Skin of body (tissue), 2 donors: ENCODE results near the gene WDR33. TPM values are rescaled to one million over a fixed set of nuclear protein-coding genes. Genes with fewer than 3 reads are reported as not detected.
A peak's percentile ranks its signal among the peaks of the same experiment; 100 is the strongest.
"Not testable (repeated sequence)": the region's sequence is repeated elsewhere in the genome, so short reads cannot be mapped to it uniquely, and the experiment has no call there.

Source experiments
- DNase-seq: peaks from one replicate; lab custom pipeline; 2025; lab: John Stamatoyannopoulos, UW
- total RNA-seq: library from RNA; depleted of rRNA; stranded (reverse); fragments of >200 nt; gene quantifications from one replicate; pipeline ENCODE4 v1.2.3, GENCODE V29; 2014

The WDR33 gene
- total RNA-seq, 1 donor from 2014 or later = 43.3 TPM

DNA sequence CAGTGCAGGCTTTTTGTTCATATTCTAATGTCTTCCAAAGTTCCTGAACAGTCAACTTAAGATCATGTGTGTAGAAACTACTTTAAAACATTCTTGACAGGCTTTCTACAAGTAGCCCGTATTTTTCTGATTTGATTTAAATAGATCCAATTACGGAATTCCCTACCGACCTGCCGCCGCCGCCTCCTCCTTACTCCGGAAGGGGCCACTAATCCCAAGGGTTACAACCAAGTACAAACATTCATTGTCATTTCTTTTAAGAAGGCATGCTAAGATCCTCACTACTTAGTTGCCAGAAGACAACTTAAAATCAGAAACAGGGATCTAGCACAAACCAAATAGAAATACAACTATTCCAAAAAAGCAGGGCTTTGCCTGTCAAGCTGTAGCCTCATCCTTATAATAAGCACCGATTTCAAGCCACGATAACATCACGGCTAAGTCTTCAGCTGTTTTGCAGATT, 784 bp downstream of the WDR33 start:
- peak; percentile 38 for DNase-seq

GRCh38 chr2:127807678-127808353, 3.2 kb downstream of the WDR33 start:
- DNase-seq = no peak

GRCh38 chr2:127806860-127807259, 4.1 kb downstream of the WDR33 start:
- not testable (repeated sequence) for DNase-seq

DNA sequence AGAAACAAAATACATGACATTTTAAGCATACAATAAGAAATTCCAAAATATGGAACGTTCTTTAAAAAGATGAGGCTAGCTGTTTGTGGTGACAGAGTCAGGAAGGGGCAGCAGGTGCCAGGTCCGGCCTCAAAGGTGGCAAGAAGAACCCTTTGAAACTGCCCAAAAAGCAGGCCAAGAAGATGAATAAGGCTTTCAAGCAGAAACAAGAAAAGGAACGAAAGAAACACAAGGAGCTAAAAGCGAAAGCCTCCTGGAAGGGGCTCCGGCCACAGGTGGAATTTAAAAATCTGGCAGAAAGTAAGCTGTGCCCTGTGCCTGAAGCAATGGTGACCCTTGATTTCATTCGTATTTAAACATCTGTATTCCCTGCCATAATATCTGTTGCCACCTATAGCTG, 5.5 kb downstream of the WDR33 start:
- no peak for DNase-seq

DNA sequence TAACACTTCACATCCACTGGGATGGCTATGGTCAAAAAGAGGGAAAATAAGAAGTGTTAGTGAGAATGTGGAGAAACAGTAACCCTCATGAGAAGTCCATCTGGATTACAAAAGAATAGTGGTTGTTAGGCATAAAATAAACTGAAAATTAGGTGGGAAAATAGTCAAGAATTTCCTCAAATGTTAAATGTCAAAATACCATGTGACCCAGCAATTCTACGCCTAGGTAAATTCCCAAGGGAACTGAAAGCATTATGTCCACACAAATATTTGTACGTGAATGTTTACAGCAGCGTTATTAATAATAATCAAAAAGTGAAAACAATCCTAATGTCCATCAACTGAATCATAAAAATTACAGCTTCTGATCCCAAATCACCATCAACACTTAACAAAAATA, 11.0 kb downstream of the WDR33 start:
- no peak for DNase-seq

GRCh38 chr2:127796389-127796788, 14.6 kb downstream of the WDR33 start:
- no peak for DNase-seq

GRCh38 chr2:127794901-127795300, 16.1 kb downstream of the WDR33 start:
- not testable (repeated sequence) for DNase-seq

DNA sequence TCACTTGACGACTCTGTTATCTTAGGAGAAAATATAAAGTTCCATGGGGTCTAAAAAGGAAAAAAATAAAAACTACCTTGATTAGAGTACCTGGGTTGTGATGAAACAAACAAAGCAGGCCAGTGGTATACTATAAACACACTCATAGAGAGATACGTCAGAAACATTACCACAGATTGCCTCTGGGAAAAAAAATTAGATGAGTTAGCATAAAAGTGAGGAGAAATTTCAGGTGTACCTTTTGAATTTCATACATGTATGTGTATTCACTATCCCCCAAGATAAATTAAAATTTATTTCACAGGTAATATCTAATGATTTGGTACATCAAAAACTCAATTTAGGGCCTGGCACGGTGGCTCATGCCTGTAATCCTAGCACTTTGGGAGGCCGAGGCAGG, 18.2 kb downstream of the WDR33 start:
- DNase-seq = no peak

DNA sequence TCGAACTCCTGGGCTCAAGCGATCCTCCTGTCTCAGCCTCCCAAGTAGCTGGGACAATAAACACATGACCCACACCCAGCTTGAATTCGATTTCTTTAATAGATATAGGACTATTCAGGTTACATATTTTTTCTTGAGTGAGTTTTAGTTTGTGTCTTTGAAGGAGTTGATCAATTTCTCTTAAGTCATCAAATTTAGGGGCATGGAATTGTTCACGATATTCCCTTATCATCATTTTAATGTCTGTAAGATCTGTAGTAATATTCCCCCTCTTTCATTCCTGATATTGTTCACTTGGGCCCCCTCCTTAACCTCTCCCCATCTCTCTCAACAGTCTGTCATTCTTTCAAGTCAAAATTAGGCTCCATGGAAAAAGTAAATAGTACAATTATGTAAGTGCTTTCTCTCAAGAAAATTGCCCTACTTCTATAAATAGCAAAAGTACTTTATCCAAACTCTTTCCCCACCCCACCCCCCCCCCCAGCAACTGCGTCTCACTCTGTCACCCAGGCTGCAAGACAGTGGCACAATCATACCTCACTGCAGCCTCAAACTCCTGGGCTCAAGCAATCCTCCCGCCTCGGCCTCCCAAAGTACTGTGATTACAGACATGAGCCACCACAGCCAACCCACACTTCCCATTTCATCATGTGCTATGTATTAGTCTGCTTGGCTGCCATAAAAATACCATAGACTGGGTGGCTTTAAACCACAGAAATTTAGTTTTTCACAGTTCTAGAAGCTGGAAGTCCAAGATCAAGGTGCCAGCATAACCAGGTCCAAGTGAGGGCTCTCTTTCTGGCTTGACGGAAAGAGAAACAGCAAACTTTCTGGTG, 20.1 kb downstream of the WDR33 start:
- no peak for DNase-seq

DNA sequence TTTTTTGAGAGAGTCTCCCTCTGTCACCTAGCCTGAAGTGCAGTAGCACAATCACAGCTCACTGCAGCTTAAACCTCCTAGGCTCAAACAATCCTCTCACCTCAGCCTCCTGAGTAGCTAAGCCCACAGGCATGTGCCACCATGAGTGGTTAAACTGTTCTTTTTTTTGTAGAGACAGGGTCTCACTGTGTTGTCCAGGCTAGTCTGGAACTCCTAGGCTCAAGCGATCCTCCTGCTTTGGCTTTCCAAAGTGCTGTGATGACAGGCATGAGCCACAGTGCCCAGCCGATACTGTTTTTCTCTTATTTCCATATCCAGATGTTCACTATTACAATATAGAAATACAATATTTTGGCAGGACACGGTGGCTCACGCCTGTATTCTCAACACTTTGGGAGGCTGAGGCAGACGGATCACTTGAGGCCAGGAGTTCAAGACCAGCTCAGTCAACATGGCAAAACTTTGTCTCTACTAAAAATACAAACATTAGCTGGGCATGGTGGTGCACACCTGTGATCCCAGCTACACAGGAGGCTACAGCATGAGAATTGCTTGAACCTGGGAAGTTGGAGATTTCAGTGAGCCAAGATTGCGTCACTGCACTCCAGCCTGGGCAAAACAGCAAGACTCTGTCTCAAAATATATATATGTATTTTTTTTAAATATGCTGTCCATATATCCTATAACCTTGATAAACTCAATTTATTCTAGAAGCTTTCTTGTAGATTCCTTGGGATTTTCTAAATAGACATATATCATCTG, 24.7 kb downstream of the WDR33 start:
- DNase-seq = no peak

DNA sequence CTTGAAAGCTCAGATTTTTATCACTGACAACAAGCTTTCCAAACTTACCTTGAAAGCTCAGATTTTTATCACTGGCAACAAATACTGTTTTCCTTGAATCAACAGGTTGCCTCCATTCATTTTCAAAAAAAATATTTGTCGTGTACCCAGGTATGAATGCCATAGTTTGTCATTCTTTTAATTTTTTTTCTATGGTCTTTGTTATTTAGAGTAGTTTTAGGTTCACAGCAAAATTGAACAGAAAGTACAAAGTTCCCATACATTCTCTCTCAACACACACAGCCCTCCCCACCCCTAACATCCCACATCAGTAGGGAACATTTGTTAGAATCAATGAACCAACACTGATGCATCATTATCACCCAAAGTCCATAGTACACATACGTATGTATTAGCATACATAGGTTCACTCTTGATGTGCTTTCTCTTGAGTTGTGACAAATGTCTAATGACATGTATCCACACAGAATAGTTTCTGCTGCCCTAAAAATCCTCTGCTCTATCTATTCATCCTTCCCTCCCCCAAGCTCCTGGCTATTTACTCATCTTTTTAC, 25.9 kb downstream of the WDR33 start:
- no peak for DNase-seq

- no peak for DNase-seq
These were observed 27.9 kb downstream of the WDR33 start for GRCh38 chr2:127783101-127783500.

DNA sequence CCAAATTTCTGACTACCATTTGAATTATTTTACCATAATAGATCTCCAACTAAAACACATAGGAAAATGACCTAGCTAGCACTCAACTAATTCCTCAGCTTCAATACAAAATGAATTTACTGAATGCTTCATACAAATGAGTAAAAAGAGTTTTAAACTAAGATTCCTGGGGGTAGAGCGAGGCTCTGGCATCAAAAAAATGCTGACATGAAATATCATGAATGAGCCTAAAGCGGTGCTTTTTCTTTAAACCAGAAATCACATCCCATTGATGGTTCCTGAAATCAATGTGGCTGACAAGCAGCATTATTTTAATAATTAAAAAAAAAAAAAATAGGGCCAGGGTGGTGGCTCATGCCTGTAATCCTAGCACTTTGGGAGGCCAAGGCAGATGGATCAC, 32.1 kb downstream of the WDR33 start:
- no peak for DNase-seq

DNA sequence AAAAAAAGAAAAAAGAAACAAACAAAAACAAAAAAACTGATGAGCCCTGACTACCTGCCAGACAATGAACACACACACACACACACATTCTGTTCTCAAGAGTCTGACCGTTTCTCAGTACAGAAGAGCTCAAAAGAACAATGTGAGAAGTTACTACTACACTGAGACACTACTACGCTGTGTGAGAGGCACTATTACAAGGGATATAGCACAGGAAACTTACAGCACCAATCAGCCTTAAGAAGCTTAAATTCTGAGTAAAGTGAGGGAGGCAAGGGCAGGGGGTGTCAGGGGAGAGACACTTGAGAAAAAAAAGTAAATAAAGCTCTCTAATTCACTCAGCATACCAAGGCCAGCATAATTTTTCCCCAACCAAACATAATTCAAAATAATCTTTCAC, 32.5 kb downstream of the WDR33 start:
- DNase-seq = no peak

GRCh38 chr2:127776122-127776780, 34.7 kb downstream of the WDR33 start:
- no peak for DNase-seq

DNA sequence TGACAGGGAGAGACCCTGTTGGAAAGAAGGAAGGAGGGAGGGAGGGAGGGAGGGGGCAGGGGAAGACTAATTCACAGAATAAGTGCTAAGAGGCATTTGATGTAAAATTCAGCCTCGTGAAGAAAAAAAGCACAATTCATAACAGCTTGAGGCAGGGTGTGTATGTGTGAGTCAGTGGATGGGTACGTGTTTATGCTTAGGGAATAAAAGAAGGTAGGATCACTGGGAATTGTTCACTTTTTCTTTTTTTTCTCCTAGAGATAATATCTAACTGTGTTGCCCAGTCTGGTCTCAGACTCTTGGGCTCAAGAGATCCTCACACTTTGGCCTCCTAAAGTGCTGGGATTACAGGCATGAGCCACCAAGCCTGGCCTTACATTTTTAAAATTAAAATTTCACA, 39.2 kb downstream of the WDR33 start:
- no peak for DNase-seq

GRCh38 chr2:127770973-127771735, 39.8 kb downstream of the WDR33 start:
- no peak for DNase-seq

DNA sequence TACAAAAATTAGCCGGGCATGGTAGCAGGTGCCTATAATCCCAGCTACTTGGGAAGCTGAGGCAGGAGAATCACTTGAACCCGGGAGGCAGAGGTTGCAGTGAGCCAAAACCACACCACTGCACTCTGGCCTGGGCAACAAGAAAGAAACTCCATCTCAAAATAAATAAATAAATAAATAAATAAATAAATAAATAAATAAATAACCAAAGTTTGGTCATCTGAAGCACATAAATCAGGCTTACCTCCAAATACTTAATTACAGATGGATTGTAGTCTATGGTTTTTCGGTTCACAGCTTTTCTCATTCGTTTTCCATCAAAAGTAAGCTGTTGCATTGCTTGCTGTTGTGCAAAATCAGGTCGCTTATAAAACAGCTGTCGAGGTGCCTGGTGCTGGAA, 40.4 kb downstream of the WDR33 start:
- not testable (repeated sequence) for DNase-seq

GRCh38 chr2:127769587-127769986, 41.4 kb downstream of the WDR33 start:
- DNase-seq = no peak

DNA sequence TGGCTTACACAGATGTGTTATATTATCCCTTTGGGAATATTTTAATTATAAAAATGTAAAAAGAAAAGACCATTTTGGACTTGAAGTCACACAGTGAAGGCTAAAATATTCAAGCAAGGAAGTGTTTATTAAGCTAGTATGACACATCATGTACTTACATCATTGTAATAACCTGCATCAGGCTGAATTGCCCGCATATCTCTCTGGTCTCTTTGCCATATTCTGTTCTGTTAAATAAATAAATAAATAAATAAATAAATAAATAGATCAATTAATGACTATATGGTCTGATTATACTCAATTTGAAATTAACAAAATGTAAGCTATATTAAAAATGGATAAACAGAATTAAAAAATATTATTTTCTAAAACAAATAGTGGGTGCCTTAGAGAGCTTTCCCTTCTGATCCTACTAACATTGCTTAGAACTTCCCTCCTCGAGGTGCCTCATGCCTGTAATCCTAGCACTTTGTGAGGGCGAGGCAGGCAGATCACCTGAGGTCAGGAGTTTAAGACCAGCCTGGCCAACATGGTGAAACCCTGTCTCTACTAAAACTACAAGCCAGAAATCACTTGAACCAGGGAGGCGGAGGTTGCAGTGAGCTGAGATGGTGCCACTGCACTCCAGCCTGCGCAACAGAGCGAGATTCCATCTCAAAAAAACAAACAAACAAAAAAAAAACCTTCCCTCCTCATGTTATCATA, 42.0 kb downstream of the WDR33 start:
- no peak for DNase-seq
